Activated CD8-positive, alpha-beta memory T cell treated with anti-CD3 and anti-CD28 coated beads, Interleukin-2, amount 50 U/mL, for 48 hours (primary cell): Measurements from ENCODE around the gene JAK3.

Experiments used
- DNase-seq: peaks from one replicate; pipeline ENCODE4 v3.0.0-alpha.2; 2020

JAK3 gene

DNA sequence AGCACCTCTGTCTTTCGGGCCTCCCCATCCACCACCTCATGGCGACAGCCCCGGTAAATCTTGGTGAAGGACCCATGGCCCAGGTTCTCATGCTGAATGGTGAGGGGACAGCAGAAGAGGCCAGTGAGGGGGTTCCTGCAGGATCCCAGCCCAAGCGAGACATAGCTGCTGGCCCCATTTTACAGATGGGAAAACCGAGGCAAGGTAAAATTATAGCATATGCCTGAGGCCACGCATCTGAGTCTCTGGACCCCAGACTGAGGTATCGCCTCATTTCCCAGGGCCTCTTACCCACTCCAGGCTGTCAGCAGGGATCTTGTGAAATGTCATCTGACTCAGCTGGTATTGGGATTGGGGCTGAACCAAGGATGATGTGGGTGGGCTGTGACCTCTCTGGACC, 9.8 kb downstream of the JAK3 start:
- no peak for DNase-seq

GRCh38 chr19:17836530-17836929, 11.3 kb downstream of the JAK3 start:
- no peak for DNase-seq

DNA sequence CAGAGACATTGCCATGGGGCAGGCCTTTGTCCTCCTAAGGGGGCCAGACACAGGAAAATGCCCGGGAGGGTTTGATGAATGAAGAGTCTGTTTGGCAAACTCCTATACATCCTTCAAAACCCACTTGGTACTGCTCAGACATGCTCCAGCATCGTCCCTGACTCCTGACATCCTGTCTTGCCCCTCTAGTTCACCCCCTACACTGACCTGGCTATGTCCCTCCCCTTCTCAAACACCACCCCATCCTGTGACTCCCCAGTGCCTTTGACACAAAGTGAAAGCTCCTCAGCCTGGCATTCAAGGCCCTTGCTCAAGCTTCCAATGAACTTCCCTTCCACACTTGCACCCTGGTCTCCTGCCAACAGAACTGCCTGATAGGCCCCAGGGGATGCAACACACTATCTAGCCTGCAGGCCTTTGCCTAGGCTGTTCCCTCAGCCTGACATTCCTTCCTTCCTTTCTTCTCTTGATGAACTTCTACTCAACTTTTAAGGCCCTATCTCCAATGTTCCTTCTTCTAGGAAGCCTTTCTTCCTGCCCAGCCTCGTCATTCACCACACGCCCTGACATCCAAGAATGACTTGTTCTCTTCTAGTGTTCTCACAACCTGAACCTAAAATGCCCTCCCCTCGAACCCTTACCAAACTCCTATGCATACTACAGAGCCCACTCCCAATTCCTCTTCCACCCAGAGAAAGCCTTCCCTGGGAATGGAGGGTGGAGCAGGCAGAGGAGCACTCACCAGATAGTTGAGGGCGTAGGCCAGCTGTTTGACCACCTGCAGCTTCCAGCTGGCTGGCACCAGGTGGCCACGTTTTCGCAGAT, 12.4 kb downstream of the JAK3 start:
- DNase-seq = no peak

DNA sequence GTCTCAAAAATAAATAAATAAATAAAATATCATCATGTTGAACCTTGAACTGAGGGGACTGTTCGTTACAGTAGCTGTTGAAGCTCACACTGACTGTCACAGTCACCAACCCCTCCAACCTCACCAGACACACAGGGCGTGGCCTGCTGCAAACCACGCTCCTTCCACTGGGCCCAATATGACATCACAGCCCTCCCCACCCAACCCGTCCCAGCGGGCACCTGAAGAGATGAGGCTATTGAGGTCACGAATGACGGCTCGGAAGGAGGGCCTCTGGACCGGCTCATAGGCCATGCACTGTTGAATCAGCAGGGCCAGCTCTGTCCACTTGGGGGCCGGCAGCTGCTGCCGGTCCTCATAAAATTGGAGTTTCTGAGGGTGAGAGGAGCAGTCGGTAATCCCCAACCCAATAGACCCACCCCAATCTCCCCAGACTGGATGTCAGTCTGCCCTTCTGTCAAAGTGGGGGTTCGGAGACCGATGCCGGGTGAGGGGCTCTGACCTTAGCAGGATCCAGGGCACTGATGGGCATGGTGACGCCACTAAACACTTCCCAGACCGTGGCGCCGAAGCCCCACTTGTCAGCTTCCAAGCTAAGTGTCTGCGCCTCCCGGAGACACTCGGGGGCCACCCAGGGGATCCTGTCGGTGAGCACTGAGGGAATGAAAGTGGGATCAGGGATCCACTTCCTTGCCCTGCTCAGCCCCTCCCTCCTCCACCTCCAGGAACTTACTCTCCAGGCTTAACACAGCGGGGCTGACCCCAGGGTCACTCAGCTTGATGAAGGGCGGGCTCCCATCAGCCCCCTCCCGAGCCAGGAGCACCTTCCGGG, 13.2 kb downstream of the JAK3 start:
- no peak for DNase-seq

DNA sequence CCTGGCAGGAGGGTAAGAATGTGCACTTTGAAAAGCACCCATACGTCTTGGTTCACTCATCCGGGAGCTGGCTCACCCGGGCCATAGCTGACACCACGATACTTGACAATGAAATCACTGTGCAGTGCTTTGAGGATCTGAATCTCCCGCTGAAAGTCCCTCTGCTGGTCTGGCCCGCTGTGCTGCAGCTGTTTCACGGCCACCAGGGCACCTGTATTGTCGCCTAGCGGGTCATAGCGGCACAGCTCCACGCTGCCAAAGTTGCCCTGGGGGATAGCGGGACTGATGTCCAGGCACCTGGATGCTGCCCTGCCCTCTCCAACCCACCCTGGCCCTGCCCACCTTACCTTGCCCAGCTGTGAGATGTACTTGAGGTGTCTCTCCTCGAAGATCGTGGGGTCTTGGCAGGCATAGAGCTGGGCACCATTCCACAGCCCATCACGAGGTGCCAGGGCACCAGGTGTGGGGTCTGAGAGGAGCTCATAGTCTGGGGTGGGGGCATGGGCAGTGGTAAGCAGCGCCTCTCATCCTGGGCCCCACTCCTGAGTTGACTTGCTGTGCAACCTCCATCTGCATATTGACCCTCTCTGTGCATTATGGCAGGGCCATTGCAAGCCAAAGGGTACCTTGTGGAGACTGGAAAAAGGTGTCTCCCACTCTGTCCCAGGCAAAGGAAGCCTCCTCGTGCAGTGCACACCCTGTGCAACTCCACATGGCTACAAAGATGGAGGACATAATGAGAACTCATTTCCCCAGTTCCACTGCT, 15.2 kb downstream of the JAK3 start:
- no peak for DNase-seq

GRCh38 chr19:17831419-17831888, 16.3 kb downstream of the JAK3 start:
- DNase-seq = no peak

GRCh38 chr19:17830567-17831418, 17.0 kb downstream of the JAK3 start:
- DNase-seq = peak; percentile 85

- no peak for DNase-seq
Measured at GRCh38 chr19:17829855-17830566, 17.8 kb downstream of the JAK3 start.

GRCh38 chr19:17826508-17827056, 21.2 kb downstream of the JAK3 start:
- DNase-seq = no peak

- DNase-seq = no peak
Measured at GRCh38 chr19:17824339-17824738, 23.4 kb downstream of the JAK3 start.

DNA sequence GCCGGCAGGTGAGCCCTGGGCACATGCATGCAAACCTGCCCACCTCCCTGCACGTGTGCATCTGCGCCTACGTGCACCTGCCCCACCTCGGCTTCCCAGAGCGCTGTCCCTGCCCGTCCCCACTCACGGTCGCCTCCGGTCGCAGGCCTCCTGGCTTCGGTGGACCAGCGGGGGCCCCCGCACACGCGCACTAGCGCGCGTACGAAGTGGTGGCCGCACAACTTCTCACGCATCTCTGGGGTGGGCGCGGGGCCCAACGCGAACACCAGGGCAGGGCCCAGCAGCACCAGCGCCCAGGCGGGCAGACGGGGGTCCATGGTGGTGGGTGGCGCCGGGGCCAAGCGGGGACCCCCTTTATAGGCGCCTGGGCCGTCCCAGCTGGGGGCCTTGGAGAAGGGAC, 26.6 kb downstream of the JAK3 start, which contains the start of gene INSL3:
Gene INSL3, minus strand, starts transcription at position 330 of the 400 bp plus-strand sequence. Its CDS starts 13 bp downstream, at position 317.
- DNase-seq = no peak

DNA sequence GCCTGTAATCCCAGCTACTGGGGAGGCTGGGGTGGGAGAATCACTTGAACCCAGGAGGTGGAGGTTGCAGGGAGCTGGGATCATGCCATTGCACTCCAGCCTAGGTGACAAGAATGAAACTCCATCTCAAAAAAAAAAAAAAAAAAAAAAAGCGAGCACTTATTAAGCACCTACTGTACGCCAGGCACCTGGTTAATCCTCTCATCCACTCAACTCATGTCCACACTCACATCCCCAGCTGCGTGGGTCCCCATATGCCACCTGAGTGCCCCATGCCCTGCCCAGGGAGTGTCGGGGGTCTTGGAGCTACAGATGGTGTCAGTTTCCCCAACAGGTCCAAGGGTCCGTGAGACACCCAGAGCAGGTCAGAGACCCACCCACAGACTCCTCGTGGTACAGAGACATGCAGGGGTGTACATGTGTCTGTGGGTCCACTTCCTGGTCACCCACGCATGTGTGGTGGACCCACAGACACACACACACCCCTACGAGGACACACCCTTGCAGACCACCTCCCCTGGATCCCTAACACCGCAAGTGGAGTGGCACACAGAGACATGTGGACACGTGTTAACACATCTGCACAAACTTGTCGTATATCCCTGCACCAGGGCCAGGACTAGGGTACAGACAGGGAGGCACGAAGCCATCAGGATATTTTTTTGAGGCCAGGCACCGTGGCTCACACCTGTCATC, 30.0 kb downstream of the JAK3 start:
- DNase-seq = no peak

DNA sequence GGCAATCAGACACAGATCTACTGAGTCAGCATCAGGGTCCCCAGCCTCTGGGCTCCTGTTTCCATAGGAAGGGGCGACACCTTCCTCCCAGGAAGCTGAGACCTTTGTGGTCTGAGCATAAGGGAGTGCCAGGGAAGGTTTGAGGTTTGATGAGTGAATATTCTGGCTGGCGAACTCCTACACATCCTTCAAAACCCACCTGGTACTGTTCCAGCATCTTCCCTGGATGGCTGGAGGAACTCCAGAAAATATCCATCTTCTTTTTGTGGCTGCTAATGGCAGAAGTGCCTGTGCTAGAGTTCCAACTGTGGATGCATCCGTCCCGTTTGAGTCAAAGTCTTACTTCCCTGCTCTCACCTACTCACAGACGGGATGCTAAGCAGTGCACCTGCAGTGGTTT, 35.7 kb downstream of the JAK3 start:
- DNase-seq = no peak

- no peak for DNase-seq
Measured at GRCh38 chr19:17811681-17812080, 36.1 kb downstream of the JAK3 start.

DNA sequence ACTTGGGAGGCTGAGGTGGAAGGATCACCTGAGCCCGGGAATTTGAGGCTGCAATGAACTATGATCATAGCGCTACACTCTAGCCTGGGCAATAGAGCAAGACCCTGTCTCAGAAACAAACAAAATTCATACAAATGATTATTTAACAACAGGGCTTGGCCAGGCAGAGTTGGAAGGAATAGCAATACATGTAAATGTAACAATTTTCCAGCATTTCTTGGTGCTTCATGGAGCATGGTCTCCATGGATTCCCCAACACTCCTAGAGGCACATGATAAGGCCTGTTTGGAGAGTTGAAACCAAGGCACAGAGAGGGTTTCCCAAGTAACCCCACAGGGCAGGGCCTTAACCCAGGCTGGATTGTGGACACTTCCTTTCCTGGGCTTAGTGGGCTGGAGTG, 36.7 kb downstream of the JAK3 start:
- DNase-seq = no peak

DNA sequence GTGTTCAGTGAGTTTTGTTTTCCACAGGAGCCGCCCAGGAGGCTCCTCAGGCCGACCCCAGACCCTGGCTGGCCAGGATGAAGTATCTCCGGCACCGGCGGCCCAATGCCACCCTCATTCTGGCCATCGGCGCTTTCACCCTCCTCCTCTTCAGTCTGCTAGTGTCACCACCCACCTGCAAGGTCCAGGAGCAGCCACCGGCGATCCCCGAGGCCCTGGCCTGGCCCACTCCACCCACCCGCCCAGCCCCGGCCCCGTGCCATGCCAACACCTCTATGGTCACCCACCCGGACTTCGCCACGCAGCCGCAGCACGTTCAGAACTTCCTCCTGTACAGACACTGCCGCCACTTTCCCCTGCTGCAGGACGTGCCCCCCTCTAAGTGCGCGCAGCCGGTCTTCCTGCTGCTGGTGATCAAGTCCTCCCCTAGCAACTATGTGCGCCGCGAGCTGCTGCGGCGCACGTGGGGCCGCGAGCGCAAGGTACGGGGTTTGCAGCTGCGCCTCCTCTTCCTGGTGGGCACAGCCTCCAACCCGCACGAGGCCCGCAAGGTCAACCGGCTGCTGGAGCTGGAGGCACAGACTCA, 40.0 kb downstream of the JAK3 start:
- no peak for DNase-seq

- DNase-seq = no peak
Measured at GRCh38 chr19:17806945-17807344, 40.8 kb downstream of the JAK3 start.

GRCh38 chr19:17805427-17805826, 42.4 kb downstream of the JAK3 start:
- DNase-seq = no peak

GRCh38 chr19:17803264-17803896, 44.4 kb downstream of the JAK3 start:
- no peak for DNase-seq
